GM12873 (cell line): Measurements from ENCODE around the gene ODF4.

ENCODE experiments used
- CTCF ChIP-seq: IDR thresholded peaks from 2 replicates; pipeline ENCODE4 v1.5.1; 2012; ENCODE audit warnings: low read depth, mild to moderate bottlenecking, moderate library complexity, low read length, control low read depth; ENCODE audit not compliant: insufficient read depth; ENCODE audit errors: missing control alignments

ODF4 gene

GRCh38 chr17:8372422-8372821, 32.8 kb downstream of the ODF4 start:
- TF ChIP-seq CTCF = no peak

GRCh38 chr17:8375738-8376259, 36.2 kb downstream of the ODF4 start:
- no peak for TF ChIP-seq CTCF

- peak; percentile 82 for TF ChIP-seq CTCF
Observed at GRCh38 chr17:8376271-8377067, 36.8 kb downstream of the ODF4 start, which contains the start of gene KRABD2. Gene KRABD2, minus strand, starts transcription at chr17:8376704.

- TF ChIP-seq CTCF = no peak
Observed at GRCh38 chr17:8377422-8377821, 37.8 kb downstream of the ODF4 start.

- TF ChIP-seq CTCF = no peak
Observed at GRCh38 chr17:8380049-8380448, 40.4 kb downstream of the ODF4 start.

- peak; percentile 26 for TF ChIP-seq CTCF
Observed at GRCh38 chr17:8382052-8382879, 42.6 kb downstream of the ODF4 start.

GRCh38 chr17:8382880-8383142, 43.2 kb downstream of the ODF4 start:
- no peak for TF ChIP-seq CTCF
